ENCODE measurements around the gene ADGRG3.
"Not testable (repeated sequence)": the region's sequence is repeated elsewhere in the genome, so short reads cannot be mapped to it uniquely, and the experiment has no call there.

The ADGRG3 gene

DNA sequence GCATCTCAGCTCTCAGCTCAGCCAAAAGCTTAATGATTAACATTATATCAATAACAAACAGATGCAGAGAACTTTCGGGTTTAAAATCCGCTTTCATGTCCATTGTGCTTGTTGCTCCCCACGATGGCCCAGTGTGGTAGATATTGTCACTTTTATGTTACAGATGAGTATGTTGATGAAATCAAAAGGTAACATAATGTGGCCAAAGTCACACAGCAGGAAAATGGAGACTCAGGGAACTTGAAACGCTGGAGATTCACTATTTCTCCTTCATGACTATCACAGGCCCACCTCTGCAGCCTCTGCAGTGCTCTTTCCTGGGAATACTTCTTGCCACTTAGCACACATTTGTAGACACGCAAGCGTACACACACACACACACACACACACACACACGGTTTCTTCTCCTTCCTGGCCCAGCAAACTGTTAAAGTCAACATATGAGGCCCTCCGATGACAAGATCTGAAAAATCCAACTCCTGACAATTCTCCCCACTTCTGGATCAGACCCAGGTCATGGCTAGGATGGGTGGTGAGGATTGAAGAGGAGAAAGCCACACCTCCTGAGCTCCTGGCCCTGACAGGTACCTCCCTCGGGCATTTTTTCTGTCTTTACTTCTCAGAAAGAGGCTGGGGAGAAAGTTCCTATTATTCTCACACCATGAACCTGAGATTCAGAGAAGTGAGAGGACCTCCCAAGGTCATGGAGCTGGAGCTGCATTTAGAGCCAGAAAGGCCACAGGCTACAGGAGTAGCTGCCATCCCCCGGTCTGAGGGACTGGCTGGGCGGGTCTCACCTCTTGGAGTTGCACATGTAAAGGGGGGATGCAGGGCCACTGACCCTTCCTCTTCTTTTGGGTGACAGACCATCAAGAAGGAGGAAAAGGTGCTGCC lies 36.2 kb downstream of the ADGRG3 start:
- no peak for DNase-seq
- in situ Hi-C loops (cut with MboI; ENCODE audit: low pct_unique_long_range_greater_than_20kb, low sequenced_read_pairs), result no loop called here

- no peak for DNase-seq
Measured at GRCh38 chr16:57704905-57705852, 37.1 kb downstream of the ADGRG3 start.

DNA sequence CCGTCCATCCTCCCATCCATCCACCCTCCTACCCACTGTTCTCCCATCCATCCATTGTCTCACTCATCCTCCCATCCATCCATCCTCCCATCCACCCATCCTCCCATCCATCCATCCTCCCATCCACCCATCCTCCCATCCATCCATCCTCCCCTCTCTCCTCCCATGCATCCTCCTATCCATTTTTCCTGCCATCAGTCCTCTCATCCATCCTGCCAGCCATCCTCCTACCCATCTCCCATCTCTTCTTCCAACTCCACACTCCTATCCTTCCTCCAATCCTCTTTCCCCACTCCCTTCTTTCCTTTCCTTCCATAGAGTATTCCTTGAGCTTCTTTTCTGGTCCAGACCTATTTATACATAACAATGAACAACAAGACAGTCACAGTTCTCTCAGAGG lies 38.6 kb downstream of the ADGRG3 start:
- in situ Hi-C loops (cut with MboI; ENCODE audit: low pct_unique_long_range_greater_than_20kb, low sequenced_read_pairs), result no loop called here
- no peak for DNase-seq

More at GRCh38 chr16:57704905-57705852, 37.1 kb downstream of the ADGRG3 start:
- in situ Hi-C loops (cut with MboI; ENCODE audit: low pct_unique_long_range_greater_than_20kb, low sequenced_read_pairs), result no loop called here

DNA sequence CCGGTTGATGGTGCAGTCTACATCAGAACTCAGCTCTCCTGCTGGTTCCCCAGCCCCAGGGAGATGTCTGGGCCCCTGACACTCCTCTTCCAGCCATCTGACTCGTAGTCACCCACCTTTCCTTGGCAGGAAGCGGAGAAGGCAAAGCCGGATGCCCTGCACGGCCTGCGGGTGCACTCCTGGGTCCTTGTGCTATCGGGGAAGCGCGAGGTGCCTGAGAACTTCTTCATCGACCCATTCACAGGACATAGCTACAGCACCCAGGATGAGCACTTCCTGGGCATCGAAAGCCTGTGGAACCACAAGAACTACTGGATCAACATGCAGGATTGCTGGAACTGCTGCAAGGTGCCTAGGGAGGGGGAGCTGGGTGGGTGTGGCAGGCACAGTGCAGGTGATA lies 39.2 kb downstream of the ADGRG3 start:
- in situ Hi-C loops (cut with MboI; ENCODE audit: low pct_unique_long_range_greater_than_20kb, low sequenced_read_pairs), result no loop called here
- no peak for DNase-seq

GRCh38 chr16:57708168-57708567 lies 40.1 kb downstream of the ADGRG3 start:
- DNase-seq, result no peak
- in situ Hi-C loops (cut with MboI; ENCODE audit: low pct_unique_long_range_greater_than_20kb, low sequenced_read_pairs), result no loop called here

- no peak for DNase-seq
- in situ Hi-C loops (cut with MboI; ENCODE audit: low pct_unique_long_range_greater_than_20kb, low sequenced_read_pairs), result no loop called here
Measured at GRCh38 chr16:57709663-57710062, 41.6 kb downstream of the ADGRG3 start.

DNA sequence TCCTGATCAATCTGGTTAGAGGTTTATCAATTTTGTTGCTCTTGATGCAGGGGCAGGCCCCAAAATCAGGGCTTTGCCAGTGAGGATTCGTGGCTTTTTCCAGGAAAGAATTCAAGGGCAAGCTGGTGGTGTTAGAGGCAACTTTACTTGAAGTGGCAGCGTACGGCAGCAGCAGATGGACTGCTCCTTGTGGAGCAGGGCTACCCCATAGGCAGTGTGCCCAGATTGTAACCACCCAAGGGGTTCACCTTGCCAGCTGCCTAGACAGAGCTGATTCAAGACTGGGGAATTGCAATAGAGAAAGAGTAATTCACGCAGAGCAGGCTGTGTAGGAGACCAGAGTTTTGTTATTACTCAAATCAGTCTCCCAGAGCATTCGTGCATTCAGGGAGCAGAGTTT lies 43.2 kb downstream of the ADGRG3 start:
- DNase-seq, result no peak
- in situ Hi-C loops (cut with MboI; ENCODE audit: low pct_unique_long_range_greater_than_20kb, low sequenced_read_pairs), result no loop called here

DNA sequence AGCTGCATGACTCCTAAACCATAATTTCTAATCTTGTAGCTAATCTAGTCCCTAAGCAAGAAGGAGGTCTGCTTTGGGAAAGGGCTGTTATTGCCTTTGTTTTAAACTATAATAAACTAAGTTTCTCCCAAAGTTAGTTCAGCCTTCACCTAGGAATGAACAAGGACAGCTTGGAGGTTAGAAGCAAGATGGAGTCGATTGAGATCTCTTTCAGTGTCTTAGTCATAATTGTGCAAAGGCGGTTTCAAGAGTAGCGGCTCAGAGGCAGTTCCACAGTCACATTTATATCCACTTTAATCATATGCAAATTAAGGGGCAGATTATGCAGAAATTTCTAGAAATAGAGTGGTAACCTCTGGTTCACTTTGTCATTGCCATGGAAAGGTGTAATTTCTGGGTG lies 43.9 kb downstream of the ADGRG3 start:
- no peak for DNase-seq
- in situ Hi-C loops (cut with MboI; ENCODE audit: low pct_unique_long_range_greater_than_20kb, low sequenced_read_pairs), result no loop called here

GRCh38 chr16:57712569-57712968 lies 44.5 kb downstream of the ADGRG3 start:
- in situ Hi-C loops (cut with MboI; ENCODE audit: low pct_unique_long_range_greater_than_20kb, low sequenced_read_pairs), result not testable (repeated sequence)

GRCh38 chr16:57713596-57713995 lies 45.5 kb downstream of the ADGRG3 start:
- DNase-seq, result no peak
- in situ Hi-C loops (cut with MboI; ENCODE audit: low pct_unique_long_range_greater_than_20kb, low sequenced_read_pairs), result no loop called here

More at GRCh38 chr16:57712569-57712968, 44.5 kb downstream of the ADGRG3 start:
- not testable (repeated sequence) for DNase-seq

DNA sequence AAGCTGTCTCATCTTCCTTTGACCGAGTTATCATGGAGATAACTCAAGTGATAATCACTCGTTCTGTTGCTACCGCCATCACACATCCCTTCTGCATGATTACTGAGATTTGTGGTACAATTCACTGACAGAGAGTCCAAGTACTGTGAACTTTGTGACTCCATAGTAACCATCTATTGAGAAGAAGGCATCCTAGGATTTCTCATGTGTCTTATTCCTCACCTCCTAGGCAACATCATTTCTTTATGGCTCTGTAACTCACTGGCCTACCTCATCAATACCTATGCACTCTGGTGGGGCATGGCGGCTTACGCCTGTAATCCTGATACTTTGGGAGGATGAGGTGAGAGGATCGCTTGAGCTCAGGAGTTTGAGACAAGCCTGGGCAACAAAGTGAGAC lies 45.9 kb downstream of the ADGRG3 start:
- DNase-seq, result no peak
- in situ Hi-C loops (cut with MboI; ENCODE audit: low pct_unique_long_range_greater_than_20kb, low sequenced_read_pairs), result no loop called here

GRCh38 chr16:57720142-57720575 lies 52.1 kb downstream of the ADGRG3 start:
- in situ Hi-C loops (cut with MboI; ENCODE audit: low pct_unique_long_range_greater_than_20kb, low sequenced_read_pairs), result no loop called here
- DNase-seq, result peak; percentile 80

DNA sequence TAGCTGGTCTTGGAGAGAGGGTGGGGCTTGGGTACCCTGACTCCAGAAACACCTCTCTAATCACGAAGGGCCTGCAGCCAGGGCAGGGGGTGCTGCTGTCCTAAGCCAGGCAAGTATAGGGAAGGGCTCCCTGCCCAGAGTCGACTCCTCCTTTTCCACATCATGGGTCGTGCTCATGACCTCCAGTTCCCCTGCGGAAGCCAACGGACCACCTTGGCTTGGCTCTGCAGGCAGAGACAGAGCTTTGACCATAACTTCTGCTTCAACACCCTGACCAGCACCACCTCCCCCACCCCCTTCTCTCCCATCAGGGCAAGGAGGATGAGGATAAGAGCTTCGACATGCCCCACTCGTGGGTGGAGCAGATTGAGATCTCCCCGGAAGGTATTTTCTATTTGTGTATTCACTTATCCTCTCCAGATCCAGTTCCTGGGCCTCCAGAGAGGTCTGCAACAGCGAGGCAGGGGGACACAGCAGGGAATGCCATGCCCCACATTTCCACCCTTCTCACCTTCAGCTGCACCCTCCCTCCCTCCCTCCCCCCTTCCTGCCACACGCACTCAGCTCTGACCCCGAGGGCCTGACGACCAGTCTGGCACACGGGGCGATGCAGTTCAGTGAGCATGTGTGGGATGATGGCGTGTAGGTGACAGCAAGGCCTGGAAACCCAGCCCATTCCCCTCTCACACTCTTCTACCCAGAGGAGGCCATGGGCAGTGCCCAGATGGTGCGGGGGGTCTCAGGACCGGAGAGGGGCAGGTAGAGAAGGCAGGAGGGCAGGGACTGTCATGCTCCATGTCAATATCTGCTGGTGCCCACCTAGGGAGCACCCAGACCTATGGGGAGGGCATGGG lies 53.5 kb downstream of the ADGRG3 start:
- in situ Hi-C loops (cut with MboI; ENCODE audit: low pct_unique_long_range_greater_than_20kb, low sequenced_read_pairs), result no loop called here
- DNase-seq, result no peak

GRCh38 chr16:57722210-57722499 lies 54.0 kb downstream of the ADGRG3 start:
- DNase-seq, result no peak
- in situ Hi-C loops (cut with MboI; ENCODE audit: low pct_unique_long_range_greater_than_20kb, low sequenced_read_pairs), result no loop called here

GRCh38 chr16:57722651-57723050 lies 54.5 kb downstream of the ADGRG3 start:
- no peak for DNase-seq
- in situ Hi-C loops (cut with MboI; ENCODE audit: low pct_unique_long_range_greater_than_20kb, low sequenced_read_pairs), result no loop called here

GRCh38 chr16:57723170-57723569 lies 55.1 kb downstream of the ADGRG3 start:
- in situ Hi-C loops (cut with MboI; ENCODE audit: low pct_unique_long_range_greater_than_20kb, low sequenced_read_pairs), result no loop called here
- DNase-seq, result peak; percentile 28

DNA sequence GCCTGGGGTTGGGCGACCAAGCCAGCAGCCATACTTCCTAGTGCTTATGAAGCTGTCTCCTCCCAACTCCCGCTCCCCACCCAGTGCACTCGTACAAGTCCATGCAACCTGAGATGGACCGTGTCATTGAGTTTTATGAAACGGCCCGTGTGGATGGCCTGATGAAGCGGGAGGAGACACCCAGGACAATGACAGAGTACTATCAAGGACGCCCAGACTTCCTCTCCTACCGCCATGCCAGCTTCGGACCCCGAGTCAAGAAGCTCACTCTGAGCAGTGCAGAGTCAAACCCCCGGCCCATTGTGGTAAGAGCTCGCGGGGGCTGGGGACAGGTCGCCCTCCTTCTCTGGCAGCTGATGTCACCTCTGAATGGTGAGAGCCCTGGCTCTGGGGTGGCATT lies 56.4 kb downstream of the ADGRG3 start:
- no peak for DNase-seq
- in situ Hi-C loops (cut with MboI; ENCODE audit: low pct_unique_long_range_greater_than_20kb, low sequenced_read_pairs), result no loop called here

- DNase-seq, result peak; percentile 44
- in situ Hi-C loops (cut with MboI; ENCODE audit: low pct_unique_long_range_greater_than_20kb, low sequenced_read_pairs), result no loop called here
Measured at GRCh38 chr16:57725151-57725550, 57.0 kb downstream of the ADGRG3 start.

- no peak for DNase-seq
- in situ Hi-C loops (cut with MboI; ENCODE audit: low pct_unique_long_range_greater_than_20kb, low sequenced_read_pairs), result no loop called here
Measured at GRCh38 chr16:57725554-57725953, 57.4 kb downstream of the ADGRG3 start.
